NCI-H524 treated with DMSO at 0.1 percent for 48 hours (cell line): Measurements from ENCODE around the gene COL13A1.

Experiments
- DNase-seq: peaks from one replicate; lab custom pipeline; 2025; lab: John Stamatoyannopoulos, UW

Gene COL13A1

GRCh38 chr10:69819716-69820506 lies 18.2 kb downstream of the COL13A1 start:
- DNase-seq, result no peak

- DNase-seq, result no peak
These were observed 19.1 kb downstream of the COL13A1 start for GRCh38 chr10:69820817-69821216.

DNA sequence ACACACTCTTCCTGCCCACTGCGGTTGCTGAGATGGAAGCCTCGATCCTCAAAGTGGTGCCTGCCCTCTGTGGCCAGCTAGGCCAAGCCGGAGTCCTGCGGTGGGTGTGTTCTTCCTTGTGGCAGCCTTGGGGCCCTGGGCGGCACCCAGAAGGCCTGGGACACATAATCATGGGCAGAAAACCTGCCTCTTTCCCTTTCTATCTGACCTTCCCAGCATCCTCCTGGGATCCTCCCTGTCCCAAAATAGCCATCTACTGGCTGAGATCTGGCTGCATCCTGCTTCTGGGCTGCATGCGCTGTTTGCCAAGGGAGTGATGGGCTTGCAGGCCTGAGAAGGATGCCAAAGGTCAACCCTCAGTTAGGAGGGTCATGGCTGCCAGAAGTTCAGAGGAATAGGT lies 23.9 kb downstream of the COL13A1 start:
- no peak for DNase-seq

- DNase-seq, result no peak
These were observed 24.4 kb downstream of the COL13A1 start for GRCh38 chr10:69826094-69826493.

DNA sequence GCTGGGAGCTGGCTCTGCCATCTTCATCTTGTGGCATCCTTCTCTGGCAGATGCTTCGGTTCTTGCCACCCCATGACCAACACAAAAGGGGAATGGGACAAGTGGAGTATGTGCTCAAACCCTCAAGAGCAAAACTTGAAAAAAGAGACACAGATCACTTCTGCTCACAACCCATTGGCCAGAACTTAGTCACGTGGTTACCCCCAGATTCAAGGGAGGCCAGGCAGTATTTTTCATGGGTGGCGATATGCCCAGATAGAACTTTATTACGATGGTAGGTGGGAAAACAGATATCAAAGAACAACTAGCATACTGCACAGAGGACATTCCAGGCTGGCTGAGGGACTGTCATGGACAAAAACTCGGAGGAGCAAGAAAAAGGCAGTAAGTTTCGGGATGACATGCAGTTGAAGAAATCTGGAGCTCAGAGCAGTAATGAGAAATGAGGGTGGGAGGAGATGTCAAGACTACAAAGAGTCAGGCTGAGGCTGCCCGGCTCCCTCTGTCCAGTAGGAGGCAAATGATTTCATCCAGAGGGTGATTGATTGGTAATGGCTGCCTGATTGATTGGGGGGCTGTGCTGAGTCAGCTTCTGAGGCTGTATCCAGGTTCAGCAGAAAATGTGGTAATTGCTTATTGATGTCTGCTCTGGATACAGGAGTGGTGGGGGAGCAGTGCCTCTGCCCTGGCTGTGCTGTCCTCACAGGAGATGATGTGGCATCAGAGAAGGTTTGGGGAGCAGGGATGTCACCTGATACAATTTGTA lies 25.3 kb downstream of the COL13A1 start:
- no peak for DNase-seq

DNA sequence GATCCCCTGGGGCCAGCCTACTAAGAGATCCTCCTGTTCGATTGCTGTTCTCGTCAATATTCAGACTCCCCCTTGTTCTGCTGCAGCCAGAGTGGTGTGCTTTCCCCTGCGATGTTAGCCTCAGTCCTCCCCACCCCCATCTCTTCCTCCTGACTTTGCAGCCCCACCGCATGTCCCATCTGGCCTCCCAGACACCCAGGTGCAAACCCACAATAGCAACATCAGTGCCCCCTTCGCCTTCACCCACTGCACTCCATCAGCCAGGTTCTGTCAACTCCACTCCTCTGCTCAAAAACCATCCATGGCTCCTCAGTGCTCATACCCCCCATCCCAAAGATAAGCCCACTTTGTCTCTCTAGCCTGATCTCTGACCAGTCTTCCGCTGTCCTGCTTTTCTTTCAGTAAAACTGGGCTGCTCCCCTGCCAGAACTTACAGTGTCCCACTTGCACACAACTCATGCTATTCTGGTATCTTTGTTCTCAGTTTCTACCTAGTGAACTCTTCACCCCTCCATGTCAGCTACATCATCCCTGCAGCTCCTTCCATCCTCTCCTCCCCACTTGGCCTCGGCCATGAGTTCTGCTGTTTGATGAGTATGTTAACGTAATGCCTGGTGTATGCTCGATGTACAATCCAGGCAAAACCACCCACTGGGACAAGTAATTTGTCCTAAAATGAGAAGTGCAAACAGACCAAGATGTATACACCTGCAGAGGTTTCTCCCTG lies 26.6 kb downstream of the COL13A1 start:
- no peak for DNase-seq

DNA sequence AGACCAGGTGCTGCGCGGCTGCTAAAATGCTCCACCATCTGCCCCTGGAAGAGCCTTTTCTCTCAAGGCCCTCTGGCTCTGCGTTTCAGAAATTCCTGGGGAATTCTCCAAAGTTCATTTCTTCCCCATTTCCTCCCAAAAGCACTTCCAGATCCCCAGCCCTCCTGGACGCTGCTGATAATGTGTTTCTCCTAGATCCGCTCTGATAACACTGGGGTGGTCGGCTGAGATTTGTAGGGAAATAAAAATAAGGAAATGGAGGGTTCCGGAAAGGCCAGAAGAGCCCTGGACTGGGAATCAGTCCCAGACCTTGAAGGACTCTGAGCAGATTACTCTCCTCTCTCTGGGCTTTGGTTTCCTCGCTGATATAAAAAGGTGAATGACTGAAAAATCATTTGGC lies 28.1 kb downstream of the COL13A1 start:
- no peak for DNase-seq

GRCh38 chr10:69831231-69831855 lies 29.6 kb downstream of the COL13A1 start:
- DNase-seq, result no peak

DNA sequence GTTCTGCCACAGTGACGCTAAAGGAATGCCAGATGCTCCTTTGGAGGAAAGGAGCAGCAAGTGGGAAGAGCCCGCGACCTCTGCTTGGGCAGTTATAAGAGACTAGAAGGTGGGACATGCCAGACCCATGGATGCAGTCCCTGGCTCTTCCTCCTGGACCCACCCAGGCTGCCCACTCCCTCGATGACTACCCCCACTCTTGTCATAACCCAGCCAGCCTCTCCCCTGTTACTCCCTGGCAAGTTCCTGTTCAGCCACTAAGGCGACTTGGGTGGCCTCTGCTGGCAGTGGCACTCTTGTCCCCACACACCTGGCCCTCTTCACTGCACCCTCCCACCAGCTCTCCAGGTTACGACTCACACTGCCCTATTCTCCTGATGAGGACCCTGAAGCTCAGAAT lies 33.5 kb downstream of the COL13A1 start:
- DNase-seq, result no peak

GRCh38 chr10:69835875-69836730 lies 34.4 kb downstream of the COL13A1 start:
- DNase-seq, result peak; percentile 32

DNA sequence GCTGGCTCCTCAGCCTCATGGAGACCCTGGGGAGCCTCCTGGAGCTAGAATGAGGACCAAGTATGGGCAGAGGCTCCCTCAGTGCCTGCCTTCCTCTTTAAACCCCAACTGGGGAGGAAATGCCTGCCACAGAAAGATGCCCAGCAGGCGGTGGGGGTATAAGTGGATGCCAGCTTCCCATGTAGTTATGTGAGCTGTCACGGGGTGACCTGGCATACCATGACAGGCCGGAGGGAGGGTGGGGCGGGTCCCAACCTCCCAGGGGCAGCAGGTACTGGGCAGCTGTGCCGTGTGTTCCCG lies 35.0 kb downstream of the COL13A1 start:
- DNase-seq, result no peak

GRCh38 chr10:69837261-69837660 lies 35.6 kb downstream of the COL13A1 start:
- DNase-seq, result no peak

DNA sequence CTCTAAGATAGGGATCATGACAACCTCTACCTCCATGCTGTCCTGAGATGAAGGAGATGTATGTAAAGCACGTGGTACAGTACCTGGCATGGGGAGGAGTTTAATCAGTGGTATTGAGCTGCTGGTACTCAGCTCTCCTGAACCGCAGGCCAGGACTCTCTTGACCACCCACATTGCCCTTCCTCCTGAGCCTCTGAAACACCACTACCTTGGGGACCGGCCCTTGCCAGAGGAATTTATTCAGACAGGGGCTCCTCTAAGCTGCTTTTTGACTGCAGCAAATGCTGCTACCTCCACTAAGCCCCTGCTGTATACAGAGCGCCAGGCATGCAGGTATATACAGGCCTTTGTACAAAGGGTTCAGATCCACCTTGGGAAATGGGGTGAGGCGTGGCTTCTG lies 36.7 kb downstream of the COL13A1 start:
- no peak for DNase-seq

DNA sequence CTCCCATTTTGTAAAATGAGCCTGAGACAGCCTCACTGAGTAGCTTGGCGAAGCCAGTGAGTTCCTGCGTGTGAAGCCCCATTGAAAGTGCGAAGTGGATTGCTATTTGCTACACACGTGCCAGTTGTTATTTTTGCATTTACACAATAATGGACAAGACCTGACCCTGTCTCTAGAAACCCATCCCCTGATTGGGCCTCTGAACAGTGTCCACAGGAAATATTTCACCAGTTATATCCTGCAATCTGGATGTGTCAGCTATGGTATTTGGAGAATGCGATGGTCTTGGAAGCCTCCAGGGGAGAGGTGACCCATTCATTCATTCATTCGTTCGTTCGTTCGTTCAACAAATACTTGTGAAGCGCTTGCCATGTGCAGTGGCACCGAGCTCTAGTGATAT lies 37.1 kb downstream of the COL13A1 start:
- DNase-seq, result no peak

DNA sequence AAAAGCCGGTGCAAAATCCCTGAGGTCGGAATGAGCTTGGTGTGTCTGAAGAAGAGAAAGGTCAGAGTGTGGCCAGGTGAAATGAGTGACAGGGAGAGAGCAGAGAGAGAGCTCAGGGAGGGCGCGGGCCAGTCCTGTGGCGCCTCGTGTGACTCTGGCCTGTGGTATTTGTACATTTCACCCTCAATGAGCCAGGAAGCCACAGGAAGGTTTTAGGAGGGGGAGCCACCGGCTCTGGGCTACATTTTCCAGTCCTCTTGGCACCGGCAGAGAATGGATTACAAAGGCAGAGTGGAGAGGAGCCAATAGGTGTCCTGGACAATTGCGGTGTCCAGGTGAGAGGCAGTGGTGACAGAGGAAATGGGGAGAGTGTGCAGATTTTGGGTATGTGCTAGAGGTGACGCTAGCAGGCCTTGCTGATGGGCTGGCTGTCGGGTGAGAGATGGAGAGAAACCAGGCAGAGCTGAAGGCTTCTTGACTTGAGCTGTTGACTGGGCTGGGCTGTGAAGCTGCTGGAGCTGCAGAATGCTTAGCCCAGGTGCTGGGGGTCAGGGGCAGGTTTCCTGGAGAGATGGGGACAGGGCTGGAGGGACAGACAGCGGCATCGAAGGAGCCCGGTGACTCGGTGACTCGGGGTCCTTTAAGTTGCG lies 38.1 kb downstream of the COL13A1 start:
- no peak for DNase-seq

- no peak for DNase-seq
These were observed 39.1 kb downstream of the COL13A1 start for GRCh38 chr10:69840773-69841172.

DNA sequence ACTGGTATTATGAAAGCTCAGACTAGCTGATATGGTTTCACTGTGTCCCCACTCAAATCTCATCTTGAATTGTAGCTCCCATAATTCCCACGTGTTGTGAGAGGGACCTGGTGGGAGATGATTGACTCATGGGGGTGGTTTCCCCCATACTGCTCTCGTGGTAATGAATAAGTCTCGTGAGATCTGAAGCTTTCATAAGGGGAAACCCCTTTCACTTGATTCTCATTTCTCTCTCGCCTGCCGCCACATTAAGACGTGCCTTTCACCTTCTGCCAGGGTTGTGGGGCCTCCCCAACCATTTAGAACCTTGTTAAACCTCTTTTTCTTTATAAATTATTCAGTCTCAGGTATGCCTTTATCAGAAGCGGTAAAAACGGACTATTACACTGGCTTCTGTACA lies 40.3 kb downstream of the COL13A1 start:
- DNase-seq, result no peak

DNA sequence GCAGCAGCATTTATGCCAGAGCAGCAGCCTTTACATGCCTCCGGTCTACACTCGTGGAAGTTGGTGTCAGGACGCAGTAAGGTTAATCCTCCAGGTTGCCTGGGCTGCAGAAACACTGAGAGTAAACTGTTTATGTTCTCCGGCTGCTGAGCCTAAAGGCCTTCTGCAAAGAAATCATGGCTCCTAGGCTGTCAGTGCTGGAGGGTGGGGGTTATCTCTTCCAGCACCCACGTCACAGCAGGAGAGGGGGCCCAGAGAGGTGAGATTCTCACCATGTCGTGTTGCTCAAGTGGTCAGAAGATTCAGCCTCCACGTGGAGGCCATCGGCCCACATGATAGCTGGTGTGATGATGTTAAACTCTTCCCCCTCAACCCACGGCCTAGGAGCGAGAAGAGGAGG lies 41.2 kb downstream of the COL13A1 start:
- DNase-seq, result no peak

GRCh38 chr10:69843923-69844322 lies 42.2 kb downstream of the COL13A1 start:
- no peak for DNase-seq

- DNase-seq, result no peak
These were observed 43.0 kb downstream of the COL13A1 start for GRCh38 chr10:69844698-69845097.
